ENCODE measurements around the gene MYO1D.

The MYO1D gene

DNA sequence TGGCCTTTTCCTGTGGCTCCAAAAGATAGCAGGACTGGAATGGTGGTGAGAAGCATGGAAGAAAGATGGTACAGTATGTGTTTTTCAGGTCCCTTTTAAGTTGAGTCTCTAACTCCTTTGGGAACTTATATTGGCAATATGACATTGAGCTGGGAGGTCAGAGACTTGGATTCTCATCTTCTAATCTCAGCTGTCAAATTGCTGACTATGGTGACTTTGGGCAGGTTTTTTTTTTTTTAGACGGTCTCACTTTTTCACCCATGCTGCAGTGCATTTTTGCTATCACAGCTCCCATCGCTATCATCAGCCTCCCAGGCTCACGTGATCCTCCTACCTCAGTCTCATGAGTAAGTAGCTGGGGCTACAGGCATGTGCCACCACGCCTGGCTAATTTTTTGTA is 405.3 kb downstream of the MYO1D start:
- no peak for DNase-seq (ENCODE audit: low read depth)
- TF ChIP-seq, protein P1, sequence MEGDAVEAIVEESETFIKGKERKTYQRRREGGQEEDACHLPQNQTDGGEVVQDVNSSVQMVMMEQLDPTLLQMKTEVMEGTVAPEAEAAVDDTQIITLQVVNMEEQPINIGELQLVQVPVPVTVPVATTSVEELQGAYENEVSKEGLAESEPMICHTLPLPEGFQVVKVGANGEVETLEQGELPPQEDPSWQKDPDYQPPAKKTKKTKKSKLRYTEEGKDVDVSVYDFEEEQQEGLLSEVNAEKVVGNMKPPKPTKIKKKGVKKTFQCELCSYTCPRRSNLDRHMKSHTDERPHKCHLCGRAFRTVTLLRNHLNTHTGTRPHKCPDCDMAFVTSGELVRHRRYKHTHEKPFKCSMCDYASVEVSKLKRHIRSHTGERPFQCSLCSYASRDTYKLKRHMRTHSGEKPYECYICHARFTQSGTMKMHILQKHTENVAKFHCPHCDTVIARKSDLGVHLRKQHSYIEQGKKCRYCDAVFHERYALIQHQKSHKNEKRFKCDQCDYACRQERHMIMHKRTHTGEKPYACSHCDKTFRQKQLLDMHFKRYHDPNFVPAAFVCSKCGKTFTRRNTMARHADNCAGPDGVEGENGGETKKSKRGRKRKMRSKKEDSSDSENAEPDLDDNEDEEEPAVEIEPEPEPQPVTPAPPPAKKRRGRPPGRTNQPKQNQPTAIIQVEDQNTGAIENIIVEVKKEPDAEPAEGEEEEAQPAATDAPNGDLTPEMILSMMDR (conservative IDR thresholded peaks at IDR 0.05; ENCODE audit: low read depth, low read length) = no peak
- no peak overlapping the region for H3K4me3 ChIP-seq (ENCODE audit: low read length)

DNA sequence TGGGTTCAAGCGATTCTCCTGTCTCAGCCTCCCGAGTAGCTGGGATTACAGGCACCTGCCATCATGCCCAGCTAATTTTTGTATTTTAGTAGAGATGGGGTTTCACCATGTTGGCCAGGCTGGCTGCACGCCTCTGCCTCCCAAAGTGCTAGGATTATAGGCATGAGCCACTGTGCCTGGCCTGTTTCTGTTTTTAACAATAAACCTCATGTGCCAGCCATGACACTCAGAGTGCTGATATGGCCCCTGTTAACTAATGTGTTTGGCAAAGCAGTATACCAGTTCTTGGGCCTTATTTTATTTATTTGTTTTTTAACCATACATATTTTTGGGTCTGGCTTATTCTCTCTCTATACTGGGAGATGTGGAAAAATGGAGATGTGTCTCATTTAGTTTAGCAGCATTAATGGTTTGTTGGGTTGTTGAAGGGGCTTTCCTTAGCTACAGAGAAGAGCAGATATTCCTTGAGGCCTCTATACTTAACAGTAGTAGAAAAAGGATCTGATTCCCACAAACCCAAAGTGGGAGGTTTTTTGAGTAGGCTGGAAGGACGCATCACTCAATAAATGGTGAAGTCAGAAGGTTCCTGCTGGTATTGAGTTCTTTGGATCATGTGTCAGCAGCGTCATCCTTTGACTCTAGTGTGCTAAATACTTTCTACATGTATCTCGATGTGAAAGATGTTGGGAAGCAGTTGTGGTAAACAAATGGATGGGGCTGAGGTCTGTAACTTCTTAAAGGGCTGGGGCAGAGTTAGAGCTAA is 406.3 kb downstream of the MYO1D start:
- TF ChIP-seq, protein P1 (conservative IDR thresholded peaks at IDR 0.05; ENCODE audit: low read depth, low read length) = no peak
- DNase-seq (ENCODE audit: low read depth) = no peak
- no peak overlapping the region for H3K4me3 ChIP-seq (ENCODE audit: low read length)

DNA sequence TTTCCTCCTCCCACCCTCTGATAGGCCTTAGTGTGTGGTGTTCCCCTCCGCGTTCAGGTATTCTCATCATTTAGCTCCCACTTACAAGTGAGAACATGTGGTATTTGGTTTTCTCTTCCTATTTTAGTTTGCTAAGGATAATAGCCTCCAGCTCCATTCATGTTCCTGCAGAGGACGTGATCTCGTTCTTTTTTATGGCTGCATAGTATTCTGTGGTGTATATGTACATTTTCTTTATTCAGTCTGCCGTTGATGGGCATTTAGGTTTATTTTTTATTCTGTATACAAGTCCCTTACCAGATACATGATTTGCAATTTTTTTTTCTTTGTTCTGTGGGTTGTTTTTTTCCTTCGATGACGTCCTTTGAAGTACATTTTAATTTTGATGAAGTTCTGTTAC is 409.0 kb downstream of the MYO1D start:
- TF ChIP-seq, protein P1 (conservative IDR thresholded peaks at IDR 0.05; ENCODE audit: low read depth, low read length) = no peak
- H3K4me3 ChIP-seq (ENCODE audit: low read length) = no peak overlapping the region
- DNase-seq (ENCODE audit: low read depth) = no peak

DNA sequence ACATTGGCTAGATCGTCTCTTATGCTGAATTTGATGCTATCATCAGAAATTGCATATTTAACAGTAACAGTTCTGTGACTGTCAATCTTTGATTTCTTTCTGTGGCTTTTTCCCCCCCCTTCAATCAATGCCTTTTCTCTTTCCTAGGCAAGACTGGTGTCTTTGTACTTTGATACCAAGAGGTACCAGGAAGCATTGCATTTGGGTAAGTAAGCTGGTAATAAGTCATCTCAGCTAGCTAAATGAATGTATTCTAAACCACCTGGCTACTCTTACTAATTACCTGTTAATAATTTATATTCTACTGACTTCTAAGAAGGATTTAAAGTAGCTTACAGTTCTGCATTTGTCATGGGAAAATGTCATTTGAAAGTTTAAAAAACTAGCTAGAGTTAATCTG is 412.6 kb downstream of the MYO1D start:
- H3K4me3 ChIP-seq (ENCODE audit: low read length) = no peak overlapping the region
- TF ChIP-seq, protein P1 (conservative IDR thresholded peaks at IDR 0.05; ENCODE audit: low read depth, low read length) = no peak
- DNase-seq (ENCODE audit: low read depth) = no peak

DNA sequence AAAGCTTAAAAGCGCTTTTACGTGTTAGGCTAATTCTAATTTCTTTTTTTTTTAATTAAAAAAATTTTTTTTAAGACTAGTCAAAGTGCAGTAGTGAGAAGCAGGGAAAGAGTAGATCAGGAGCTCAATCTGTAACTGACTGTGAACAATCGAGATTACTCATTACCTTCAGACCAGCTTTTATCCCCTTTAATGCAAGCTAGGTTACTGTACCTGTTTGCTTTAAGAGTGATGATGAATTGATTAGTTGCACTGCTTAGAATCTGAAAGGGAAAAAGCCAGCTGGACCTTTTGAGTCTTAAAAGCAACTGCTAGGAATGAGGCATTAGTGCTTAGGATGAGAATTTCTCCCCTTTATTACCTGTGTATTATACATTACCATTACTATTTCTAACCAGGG is 413.6 kb downstream of the MYO1D start:
- no peak for DNase-seq (ENCODE audit: low read depth)
- H3K4me3 ChIP-seq (ENCODE audit: low read length) = no peak overlapping the region

DNA sequence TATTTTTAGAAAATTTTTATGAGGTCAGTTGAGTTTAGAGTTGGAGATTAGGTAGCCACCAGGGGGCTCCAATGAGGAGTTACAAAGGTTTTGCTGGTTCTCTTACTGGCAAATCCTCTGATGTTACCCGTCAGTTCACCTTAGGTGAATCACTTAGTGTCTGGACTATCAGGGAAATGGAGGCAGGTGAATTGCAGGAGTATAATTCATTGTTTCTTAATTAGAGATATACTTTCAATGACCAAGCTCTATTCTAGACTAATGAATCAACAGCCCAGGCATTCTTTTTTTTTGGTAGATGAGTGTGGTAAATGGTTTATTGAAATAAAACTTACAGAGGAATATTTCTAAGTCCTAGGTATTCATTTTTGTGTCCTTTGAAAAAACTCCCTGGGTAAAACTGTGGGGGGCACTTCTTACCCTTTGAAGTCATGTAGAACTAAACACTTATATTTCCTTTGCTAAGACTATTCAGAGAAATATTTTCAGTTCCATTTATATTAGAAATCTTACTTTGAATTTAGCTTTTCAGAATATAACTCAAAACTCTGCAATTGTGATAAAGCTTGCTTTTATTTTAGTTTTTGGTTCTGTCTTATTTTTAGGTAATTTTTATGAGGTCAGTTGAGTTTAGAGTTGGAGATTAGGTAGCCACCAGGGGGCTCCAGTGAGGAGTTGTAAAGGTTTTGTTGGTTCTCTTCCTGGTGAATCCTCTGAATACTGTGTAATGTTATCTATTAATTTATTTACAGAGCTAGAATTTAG is 414.9 kb downstream of the MYO1D start:
- TF ChIP-seq, protein P1 (conservative IDR thresholded peaks at IDR 0.05; ENCODE audit: low read depth, low read length) = peak; percentile 76
- DNase-seq (ENCODE audit: low read depth) = no peak

More for the DNA sequence above, 413.6 kb downstream of the MYO1D start:
- TF ChIP-seq, protein P1 (conservative IDR thresholded peaks at IDR 0.05; ENCODE audit: low read depth, low read length) = no peak

DNA sequence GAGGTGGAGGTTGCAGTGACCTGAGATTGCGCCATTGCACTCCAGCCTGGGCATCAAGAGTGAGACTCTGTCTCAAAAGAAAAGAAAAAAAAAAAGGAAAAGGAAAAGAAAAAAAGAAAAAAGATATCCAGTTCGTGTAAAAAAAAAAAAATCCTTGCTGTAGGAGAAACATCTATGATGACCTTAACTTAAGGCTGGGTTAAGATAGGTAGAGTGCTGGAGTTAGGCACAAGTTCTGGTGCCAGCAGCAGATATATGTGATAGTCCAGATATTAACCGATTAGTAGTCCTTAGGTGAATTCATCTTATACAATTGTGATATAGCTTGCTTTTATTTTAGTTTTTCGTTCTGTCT is 415.4 kb downstream of the MYO1D start:
- no peak for DNase-seq (ENCODE audit: low read depth)
- no peak overlapping the region for H3K4me3 ChIP-seq (ENCODE audit: low read length)
- TF ChIP-seq, protein P1 (conservative IDR thresholded peaks at IDR 0.05; ENCODE audit: low read depth, low read length) = no peak

More for the DNA sequence above, 414.9 kb downstream of the MYO1D start:
- no peak overlapping the region for H3K4me3 ChIP-seq (ENCODE audit: low read length)
